Tibial nerve (tissue), 4 donors: Measurements from ENCODE around the gene EPN3. TPM values are rescaled to one million over a fixed set of nuclear protein-coding genes. Genes with fewer than 3 reads are reported as not detected.

Source experiments
- DNase-seq, 2 donors: peaks; one replicate each; pipeline ENCODE4 v3.0.0-alpha.2; 2019; ENCODE audit warnings: low spot score in 2 of 2
- H3K27ac ChIP-seq, 4 donors: fragments of 200-600 bp; sonication (generic) in 3 of 4; one replicate each; pipeline ENCODE4 v1.5.1; 2017 to 2019; ENCODE audit warnings: mild to moderate bottlenecking in 1 of 4
- H3K27me3 ChIP-seq, 2 donors: fragments of 200-600 bp; sonication (generic) in 1 of 2; one replicate each; pipeline versions ENCODE4 v1.5.1 to v1.6.0; 2017 to 2019
- H3K36me3 ChIP-seq, 3 donors: fragments of 200-600 bp; sonication (generic); one replicate each; pipeline ENCODE4 v1.5.1; 2018 to 2019
- H3K4me1 ChIP-seq, 4 donors: fragments of 200-600 bp; sonication (generic) in 3 of 4; one replicate each; pipeline ENCODE4 v1.5.1; 2017 to 2019
- H3K4me3 ChIP-seq, 4 donors: fragments of 200-600 bp; sonication (generic) in 3 of 4; one replicate each; pipeline ENCODE4 v1.5.1; 2017 to 2019; ENCODE audit warnings: mild to moderate bottlenecking in 1 of 4, moderate library complexity in 1 of 4
- H3K9me3 ChIP-seq, 4 donors: fragments of 200-600 bp; sonication (generic) in 3 of 4; one replicate each; pipeline ENCODE4 v1.5.1; 2017 to 2019
- CTCF ChIP-seq, 5 experiments: fragments of 200-600 bp in 3 of 5; fragments of 450-650 bp in 2 of 5; sonication (generic) in 3 of 5; IDR thresholded peaks; one replicate each; pipeline ENCODE4 v1.5.1; 2016 to 2019; ENCODE audit warnings: antibody characterized with exemption in 5 of 5, mild to moderate bottlenecking in 3 of 5, moderate library complexity in 2 of 5
- EP300 ChIP-seq, 2 donors: sonication (generic); formaldehyde crosslinking; IDR thresholded peaks; one replicate each; pipeline ENCODE4 v1.6.1; 2017; ENCODE audit warnings: antibody characterized with exemption in 2 of 2, mild to moderate bottlenecking in 1 of 2
- POLR2A ChIP-seq, 2 donors: fragments of 450-650 bp; IDR thresholded peaks; one replicate each; pipeline ENCODE4 v1.6.1; 2017; ENCODE audit warnings: antibody characterized with exemption in 2 of 2, mild to moderate bottlenecking in 2 of 2, moderate library complexity in 2 of 2
- WGBS, 2 donors: methylation state at CpG; one replicate each; pipeline ENCODE4 v1.1.5; 2018; 5-methylcytosine and 5-hydroxymethylcytosine counted together
- total RNA-seq, 4 donors: library from RNA; depleted of rRNA; stranded (reverse); fragments of >200 nt; gene quantifications; one replicate each; pipeline ENCODE4 v1.1.0, GENCODE V29; 2016

EPN3 gene
- total RNA-seq, 4 donors from 2014 or later, result 0.22 to 0.42 TPM; not detected in 2

GRCh38 chr17:50540560-50541401 lies 8.2 kb downstream of the EPN3 start:
- peak overlapping the region; percentile 55 to 88 (median 80) for H3K27ac ChIP-seq
- 81 to 94% methylated on average over 8 to 11 of the region's 11 CpGs for WGBS, 2 donors
- H3K4me3 ChIP-seq, result peak overlapping the region in 1 of 4 donors; percentile 76

DNA sequence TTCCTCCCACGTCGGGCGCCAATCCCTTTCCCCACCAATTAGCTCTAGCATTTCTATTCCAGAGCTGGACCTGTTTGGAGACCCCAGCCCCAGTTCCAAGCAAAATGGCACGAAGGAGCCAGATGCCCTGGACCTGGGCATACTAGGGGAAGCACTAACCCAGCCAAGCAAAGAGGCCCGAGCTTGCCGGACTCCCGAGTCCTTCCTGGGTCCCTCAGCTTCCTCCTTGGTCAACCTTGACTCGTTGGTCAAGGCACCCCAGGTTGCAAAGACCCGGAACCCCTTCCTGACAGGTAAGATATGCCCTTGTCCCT lies 8.8 kb downstream of the EPN3 start:
- H3K36me3 ChIP-seq, result no peaks in the 10 kb centered on the region
- H3K27ac ChIP-seq, result peak overlapping the region; percentile 55 to 88 (median 80)
- WGBS, 2 donors, result 60 to 66% methylated on average over 9 of the region's 9 CpGs

More at GRCh38 chr17:50540560-50541401, 8.2 kb downstream of the EPN3 start:
- Histone ChIP-seq H3K4me1 (peaks cover 0 to 42% (median 15%) of the 10 kb centered on the region in 4 donors), H3K9me3 (no peaks in the 10 kb centered on the region), H3K27me3 (no peaks in the 10 kb centered on the region), H3K36me3 (no peaks in the 10 kb centered on the region)
- TF ChIP-seq POLR2A (IDR thresholded peaks at IDR 0.05) (no peak), EP300 (IDR thresholded peaks at IDR 0.05) (no peak), CTCF (IDR thresholded peaks at IDR 0.05) (no peak)
- no peak for DNase-seq

GRCh38 chr17:50541716-50542688 lies 9.5 kb downstream of the EPN3 start:
- peak; percentile 27 to 67 for TF ChIP-seq POLR2A (IDR thresholded peaks at IDR 0.05)
- TF ChIP-seq EP300 (IDR thresholded peaks at IDR 0.05), result peak in 1 of 2 donors; percentile 67
- peak in 3 of 5 experiments; percentile 21 to 51 (median 30) for TF ChIP-seq CTCF (IDR thresholded peaks at IDR 0.05)
- peak overlapping the region; percentile 54 to 76 (median 63) for H3K4me3 ChIP-seq
- H3K4me1 ChIP-seq, result peaks cover 0 to 49% (median 17%) of the 10 kb centered on the region in 4 donors
- no peaks in the 10 kb centered on the region for H3K9me3 ChIP-seq
- peak overlapping the region; percentile 66 to 88 (median 80) for H3K27ac ChIP-seq
- H3K36me3 ChIP-seq, result no peaks in the 10 kb centered on the region
- 2% methylated on average over 40 to 62 of the region's 82 CpGs for WGBS, 2 donors
- DNase-seq, result peak; percentile 75 to 79
- no peaks in the 10 kb centered on the region for H3K27me3 ChIP-seq

More for the DNA sequence above, 8.8 kb downstream of the EPN3 start:
- peaks cover 0 to 43% (median 15%) of the 10 kb centered on the region in 4 donors for H3K4me1 ChIP-seq
- no peaks in the 10 kb centered on the region for H3K9me3 ChIP-seq
- no peaks in the 10 kb centered on the region for H3K27me3 ChIP-seq
- DNase-seq, result no peak
- TF ChIP-seq CTCF (IDR thresholded peaks at IDR 0.05) (no peak), POLR2A (IDR thresholded peaks at IDR 0.05) (no peak), EP300 (IDR thresholded peaks at IDR 0.05) (no peak)
- H3K4me3 ChIP-seq, result peak overlapping the region; percentile 54 to 76 (median 63)

DNA sequence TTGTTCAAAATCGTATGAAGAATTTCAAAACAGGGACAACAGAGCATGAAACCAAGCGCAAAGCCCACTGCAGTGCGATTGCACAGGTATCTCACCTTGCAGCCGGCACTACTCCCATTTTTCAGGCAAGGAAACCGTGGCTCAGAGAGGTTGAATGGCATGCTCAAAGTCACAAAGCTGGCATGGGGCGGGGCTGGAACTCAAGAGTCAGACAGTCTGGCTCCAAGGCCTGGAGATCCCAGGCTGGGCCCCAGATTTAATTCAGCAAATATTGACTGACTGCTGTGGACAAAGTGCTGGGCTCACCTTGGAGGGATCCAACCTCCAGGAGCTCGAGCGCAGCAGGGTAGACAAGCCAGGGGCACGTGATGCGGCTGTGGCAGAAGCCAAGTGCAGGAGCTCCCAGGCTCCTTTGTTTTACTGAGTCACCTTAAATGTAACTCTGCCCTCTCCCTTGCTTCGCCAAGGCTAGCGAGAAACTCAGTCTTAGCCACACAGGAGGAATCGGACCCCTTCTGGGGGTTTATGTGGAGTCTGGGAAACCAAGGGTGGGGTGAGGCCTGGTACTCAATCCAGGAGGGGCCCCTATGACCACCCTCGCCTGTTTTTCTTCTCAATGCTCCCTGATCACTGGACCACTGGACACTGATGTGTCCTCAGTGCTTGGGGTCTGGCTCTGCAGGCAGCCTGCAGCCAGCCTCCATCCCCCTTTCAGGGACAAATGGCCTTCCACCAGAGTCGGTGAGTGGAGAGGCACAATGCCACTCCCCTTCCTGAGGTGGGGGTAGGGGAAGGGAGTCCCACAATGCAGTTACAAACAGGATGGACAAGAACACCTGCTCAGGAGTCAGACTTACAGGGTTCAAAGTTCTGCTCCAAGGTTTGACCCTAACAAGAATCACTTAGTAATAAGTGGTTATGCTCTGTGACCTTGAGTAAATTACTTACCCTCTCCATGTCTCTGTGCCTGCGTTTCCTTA lies 10.6 kb downstream of the EPN3 start:
- TF ChIP-seq CTCF (IDR thresholded peaks at IDR 0.05) (no peak), POLR2A (IDR thresholded peaks at IDR 0.05) (no peak)
- H3K27ac ChIP-seq, result peak overlapping the region in 3 of 4 donors; percentile 80 to 88 (median 81)
- H3K4me1 ChIP-seq, result peaks cover 0 to 58% (median 25%) of the 10 kb centered on the region in 4 donors
- H3K4me3 ChIP-seq, result peak overlapping the region in 3 of 4 donors; percentile 61 to 76 (median 65)
- H3K27me3 ChIP-seq, result no peaks in the 10 kb centered on the region
- H3K36me3 ChIP-seq, result no peaks in the 10 kb centered on the region
- no peaks in the 10 kb centered on the region for H3K9me3 ChIP-seq
- WGBS, 2 donors, result 81 to 84% methylated on average over 16 of the region's 16 CpGs
- DNase-seq, result no peak
